Measurements from ENCODE around the gene FAM171A1.

DNA sequence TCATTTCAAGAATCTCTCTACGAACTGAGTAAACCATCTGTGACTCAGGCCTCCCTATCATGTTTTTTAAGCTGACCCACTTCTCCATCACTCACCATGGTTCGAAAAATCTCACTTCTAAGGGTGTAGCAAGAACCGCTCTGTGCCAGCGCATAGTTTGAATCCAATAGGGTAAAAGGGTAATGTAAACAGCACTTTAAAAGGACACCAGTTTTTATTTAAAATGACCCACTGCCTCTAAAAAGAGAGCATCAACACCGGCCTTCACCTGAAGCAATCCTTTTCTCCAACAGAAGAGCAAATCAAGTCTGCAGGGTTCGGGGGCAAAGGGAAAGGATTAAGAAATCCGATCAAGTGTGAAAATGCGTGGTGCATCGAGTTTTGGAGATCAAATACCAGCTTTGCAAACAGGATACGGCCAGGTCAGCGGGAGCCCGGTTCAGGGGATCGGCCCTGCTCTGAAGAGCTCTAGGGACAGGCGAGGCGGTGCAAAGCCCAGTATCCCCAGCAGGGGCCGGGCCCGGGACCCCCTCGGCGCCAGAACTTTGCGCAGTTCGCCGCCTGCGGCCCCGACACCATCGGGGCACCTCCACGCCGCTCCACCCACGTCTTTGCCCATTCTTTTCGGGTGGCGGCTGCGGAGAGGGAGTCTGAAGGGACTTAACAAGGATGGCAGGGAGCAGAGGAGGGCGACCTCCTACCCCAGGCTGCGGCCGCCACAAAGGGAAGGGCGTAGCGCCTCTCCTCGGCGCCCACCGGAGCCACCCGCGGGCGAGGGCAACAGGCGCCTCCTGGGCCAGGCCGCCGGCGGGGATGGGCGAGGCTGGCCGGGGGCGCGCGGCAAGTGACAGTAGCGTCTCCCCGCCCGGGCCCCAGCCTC lies 203.4 kb downstream of the FAM171A1 start:
- no peak for TF ChIP-seq POLR2A (IDR thresholded peaks at IDR 0.05; ENCODE audit: low read depth, low read length)
- TF ChIP-seq POLR2AphosphoS5 (IDR thresholded peaks at IDR 0.05; ENCODE audit: low read depth, low read length): no peak
- no peak for TF ChIP-seq TAF1 (IDR thresholded peaks at IDR 0.05; ENCODE audit: low read depth, low read length)
- TF ChIP-seq SPI1 (IDR thresholded peaks at IDR 0.05; ENCODE audit: low read depth, low read length): no peak
- TF ChIP-seq PAX5 (IDR thresholded peaks at IDR 0.05; ENCODE audit: insufficient read depth, low read length, severe bottlenecking): no peak

Measured in GM12891 (cell line).